Liver (tissue), 9 donors: ENCODE measurements around the gene TRIP12. TPM values are rescaled to one million over a fixed set of nuclear protein-coding genes. Genes with fewer than 3 reads are reported as not detected.

Source experiments
- DNase-seq: peaks from one replicate; pipeline ENCODE4 v3.0.0-alpha.2; 2017; ENCODE audit warnings: low spot score
- H3K27ac ChIP-seq, 2 donors: one replicate each; pipeline ENCODE4 v1.7.0; 2013; ENCODE audit warnings: inconsistent platforms in 2 of 2, low read length in 2 of 2, control low read depth in 1 of 2, low read depth in 1 of 2, mild to moderate bottlenecking in 1 of 2
- H3K27me3 ChIP-seq, 4 donors: one replicate each; pipeline versions ENCODE4 v1.6.1 to v1.7.0; 2013; ENCODE audit warnings: low read length in 3 of 4, inconsistent platforms in 1 of 4, mild to moderate bottlenecking in 1 of 4, moderate library complexity in 1 of 4; ENCODE audit not compliant: control insufficient read depth in 4 of 4, insufficient read depth in 4 of 4
- H3K36me3 ChIP-seq, 4 donors: one replicate each; pipeline versions ENCODE4 v1.6.1 to v1.7.0; 2013; ENCODE audit warnings: low read length in 3 of 4, mild to moderate bottlenecking in 3 of 4, low read depth in 1 of 4, moderate library complexity in 1 of 4; ENCODE audit not compliant: control insufficient read depth in 4 of 4, insufficient read depth in 3 of 4
- H3K4me1 ChIP-seq, 4 donors: one replicate each; pipeline versions ENCODE4 v1.6.1 to v1.7.0; 2013; ENCODE audit warnings: low read length in 3 of 4, mild to moderate bottlenecking in 3 of 4, moderate library complexity in 1 of 4; ENCODE audit not compliant: control insufficient read depth in 4 of 4, insufficient read depth in 4 of 4
- H3K4me3 ChIP-seq, 3 donors: one replicate each; pipeline versions ENCODE4 v1.6.1 to v1.7.0; 2013; ENCODE audit warnings: low read length in 3 of 3, control low read depth in 1 of 3, low read depth in 1 of 3, mild to moderate bottlenecking in 1 of 3
- H3K9ac ChIP-seq, 2 donors: one replicate each; pipeline ENCODE4 v1.7.0; 2013; ENCODE audit warnings: low read length in 2 of 2, mild to moderate bottlenecking in 2 of 2, moderate library complexity in 2 of 2, control low read depth in 1 of 2, low read depth in 1 of 2
- H3K9me3 ChIP-seq, 4 donors: one replicate each; pipeline versions ENCODE4 v1.6.1 to v1.7.0; 2013; ENCODE audit warnings: low read length in 3 of 4; ENCODE audit not compliant: control insufficient read depth in 4 of 4
- CTCF ChIP-seq: fragments of 150-350 bp; IDR thresholded peaks from 2 replicates; pipeline ENCODE4 v1.5.1; 2017; ENCODE audit warnings: improper control_type of control experiment, low read depth, low read length; ENCODE audit not compliant: missing input control
- EGR1 ChIP-seq, 2 donors: IDR thresholded peaks; 2 replicates each; pipeline ENCODE4 v1.6.1; 2016 to 2018; ENCODE audit warnings: antibody characterized with exemption in 2 of 2, low read depth in 2 of 2
- FOXA1 ChIP-seq: IDR thresholded peaks from 2 replicates; pipeline ENCODE4 v1.6.1; 2016; ENCODE audit warnings: antibody characterized with exemption
- FOXA2 ChIP-seq: IDR thresholded peaks from 2 replicates; pipeline ENCODE4 v1.6.1; 2016; ENCODE audit warnings: antibody characterized with exemption
- GABPA ChIP-seq, 2 donors: IDR thresholded peaks in 1 of 2; conservative IDR thresholded peaks in 1 of 2; 2 replicates each; pipeline ENCODE4 v1.6.1; 2016; ENCODE audit warnings: antibody characterized with exemption in 2 of 2, mild to moderate bottlenecking in 1 of 2, moderate library complexity in 1 of 2
- HNF4A ChIP-seq, 2 donors: conservative IDR thresholded peaks; 2 replicates each; pipeline ENCODE4 v1.6.1; 2016; ENCODE audit warnings: antibody characterized with exemption in 2 of 2, mild to moderate bottlenecking in 2 of 2
- HNF4G ChIP-seq: IDR thresholded peaks from 2 replicates; pipeline ENCODE4 v1.6.1; 2016; ENCODE audit warnings: antibody characterized with exemption
- JUND ChIP-seq, 2 donors: IDR thresholded peaks; 2 replicates each; pipeline ENCODE4 v1.6.1; 2016; ENCODE audit warnings: antibody characterized with exemption in 2 of 2
- MAX ChIP-seq: IDR thresholded peaks from 2 replicates; pipeline ENCODE4 v1.6.1; 2016; ENCODE audit warnings: antibody characterized with exemption
- NR2F2 ChIP-seq: IDR thresholded peaks from 2 replicates; pipeline ENCODE4 v1.6.1; 2016; ENCODE audit warnings: antibody characterized with exemption
- RAD21 ChIP-seq, 2 donors: IDR thresholded peaks; 2 replicates each; pipeline ENCODE4 v1.6.1; 2016; ENCODE audit warnings: antibody characterized with exemption in 2 of 2, mild to moderate bottlenecking in 2 of 2
- RXRA ChIP-seq, 2 donors: IDR thresholded peaks; 2 replicates each; pipeline ENCODE4 v1.6.1; 2017 to 2018; ENCODE audit warnings: antibody characterized with exemption in 2 of 2, mild to moderate bottlenecking in 1 of 2
- SP1 ChIP-seq: IDR thresholded peaks from 2 replicates; pipeline ENCODE4 v1.6.1; 2018; ENCODE audit warnings: antibody characterized with exemption, mild to moderate bottlenecking
- TAF1 ChIP-seq: conservative IDR thresholded peaks from 2 replicates; pipeline ENCODE4 v1.6.1; 2016; ENCODE audit warnings: antibody characterized with exemption, mild to moderate bottlenecking
- YY1 ChIP-seq: IDR thresholded peaks from 2 replicates; pipeline ENCODE4 v1.6.1; 2016; ENCODE audit warnings: antibody characterized with exemption, mild to moderate bottlenecking
- WGBS: extraction: QIAGEN DNeasy Blood & Tissue Kit; methylation state at CpG from one replicate; pipeline ENCODE4 v1.1.7; 2013; 5-methylcytosine and 5-hydroxymethylcytosine counted together
- polyA plus RNA-seq, 2 donors: library from polyadenylated mRNA; stranded (reverse) in 1 of 2; unstranded in 1 of 2; fragments of 200-250 nt in 1 of 2; fragments of >200 nt in 1 of 2; fragmentation: Nextera tagmentation in 1 of 2; extraction: Ambion mirVana in 1 of 2; gene quantifications; one replicate each; pipeline versions ENCODE4 v1.2.1 to v1.2.3, GENCODE V29; 2013 to 2015
- total RNA-seq, 2 donors: library from RNA; depleted of rRNA; stranded (reverse); fragments of >200 nt; gene quantifications; one replicate each; pipeline ENCODE4 v1.2.3, GENCODE V29; 2014
- TF ChIP-seq, protein P1 (sequence below): IDR thresholded peaks from 2 replicates; pipeline ENCODE4 v1.6.1; 2016; ENCODE audit warnings: antibody characterized with exemption
- TF ChIP-seq, protein P2 (sequence below): IDR thresholded peaks from 2 replicates; pipeline ENCODE4 v1.6.1; 2016; ENCODE audit warnings: antibody characterized with exemption
- TF ChIP-seq, protein P3 (sequence below): IDR thresholded peaks from 2 replicates; pipeline ENCODE4 v1.6.1; 2016; ENCODE audit warnings: antibody characterized with exemption, mild to moderate bottlenecking
- donor health status: healthy.
- donor health status: healthy.
- donor health status: healthy.
- donor health status: healthy.
- donor health status: healthy.

TRIP12 gene
- total and polyA plus RNA-seq, 4 donors = 13.9 to 128 (median 67.4) TPM

GRCh38 chr2:229930656-229931055 lies 8.8 kb upstream of the TRIP12 start:
- no peaks in the 10 kb centered on the region for H3K4me1 ChIP-seq
- no peak overlapping the region for H3K4me3 ChIP-seq
- no peak overlapping the region for H3K27ac ChIP-seq
- no peaks in the 10 kb centered on the region for H3K27me3 ChIP-seq
- no peaks in the 10 kb centered on the region for H3K9me3 ChIP-seq
- H3K36me3 ChIP-seq = no peaks in the 10 kb centered on the region
- DNase-seq = no peak
- WGBS = 91% methylated on average over 7 of the region's 7 CpGs
- no peak for TF ChIP-seq MAX
- TF ChIP-seq EGR1 (IDR thresholded peaks at IDR 0.05; ENCODE audit: low read depth in 2 of 2) = no peak
- TF ChIP-seq RXRA (IDR thresholded peaks at IDR 0.05) = no peak
- TF ChIP-seq NR2F2 = no peak
- TF ChIP-seq, protein P1, sequence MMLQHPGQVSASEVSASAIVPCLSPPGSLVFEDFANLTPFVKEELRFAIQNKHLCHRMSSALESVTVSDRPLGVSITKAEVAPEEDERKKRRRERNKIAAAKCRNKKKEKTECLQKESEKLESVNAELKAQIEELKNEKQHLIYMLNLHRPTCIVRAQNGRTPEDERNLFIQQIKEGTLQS = no peak
- no peak for TF ChIP-seq RAD21 (IDR thresholded peaks at IDR 0.05)
- TF ChIP-seq CTCF = no peak
- TF ChIP-seq GABPA (IDR thresholded peaks at IDR 0.05 in 1 of 2, conservative IDR thresholded peaks at IDR 0.05 in 1 of 2) = no peak
- no peak for TF ChIP-seq TAF1
- no peak for TF ChIP-seq FOXA1
- TF ChIP-seq, protein P2, sequence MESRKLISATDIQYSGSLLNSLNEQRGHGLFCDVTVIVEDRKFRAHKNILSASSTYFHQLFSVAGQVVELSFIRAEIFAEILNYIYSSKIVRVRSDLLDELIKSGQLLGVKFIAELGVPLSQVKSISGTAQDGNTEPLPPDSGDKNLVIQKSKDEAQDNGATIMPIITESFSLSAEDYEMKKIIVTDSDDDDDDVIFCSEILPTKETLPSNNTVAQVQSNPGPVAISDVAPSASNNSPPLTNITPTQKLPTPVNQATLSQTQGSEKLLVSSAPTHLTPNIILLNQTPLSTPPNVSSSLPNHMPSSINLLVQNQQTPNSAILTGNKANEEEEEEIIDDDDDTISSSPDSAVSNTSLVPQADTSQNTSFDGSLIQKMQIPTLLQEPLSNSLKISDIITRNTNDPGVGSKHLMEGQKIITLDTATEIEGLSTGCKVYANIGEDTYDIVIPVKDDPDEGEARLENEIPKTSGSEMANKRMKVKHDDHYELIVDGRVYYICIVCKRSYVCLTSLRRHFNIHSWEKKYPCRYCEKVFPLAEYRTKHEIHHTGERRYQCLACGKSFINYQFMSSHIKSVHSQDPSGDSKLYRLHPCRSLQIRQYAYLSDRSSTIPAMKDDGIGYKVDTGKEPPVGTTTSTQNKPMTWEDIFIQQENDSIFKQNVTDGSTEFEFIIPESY = no peak
- TF ChIP-seq JUND (IDR thresholded peaks at IDR 0.05) = no peak
- no peak for TF ChIP-seq HNF4A (conservative IDR thresholded peaks at IDR 0.05)
- TF ChIP-seq SP1 = no peak
- TF ChIP-seq, protein P3, sequence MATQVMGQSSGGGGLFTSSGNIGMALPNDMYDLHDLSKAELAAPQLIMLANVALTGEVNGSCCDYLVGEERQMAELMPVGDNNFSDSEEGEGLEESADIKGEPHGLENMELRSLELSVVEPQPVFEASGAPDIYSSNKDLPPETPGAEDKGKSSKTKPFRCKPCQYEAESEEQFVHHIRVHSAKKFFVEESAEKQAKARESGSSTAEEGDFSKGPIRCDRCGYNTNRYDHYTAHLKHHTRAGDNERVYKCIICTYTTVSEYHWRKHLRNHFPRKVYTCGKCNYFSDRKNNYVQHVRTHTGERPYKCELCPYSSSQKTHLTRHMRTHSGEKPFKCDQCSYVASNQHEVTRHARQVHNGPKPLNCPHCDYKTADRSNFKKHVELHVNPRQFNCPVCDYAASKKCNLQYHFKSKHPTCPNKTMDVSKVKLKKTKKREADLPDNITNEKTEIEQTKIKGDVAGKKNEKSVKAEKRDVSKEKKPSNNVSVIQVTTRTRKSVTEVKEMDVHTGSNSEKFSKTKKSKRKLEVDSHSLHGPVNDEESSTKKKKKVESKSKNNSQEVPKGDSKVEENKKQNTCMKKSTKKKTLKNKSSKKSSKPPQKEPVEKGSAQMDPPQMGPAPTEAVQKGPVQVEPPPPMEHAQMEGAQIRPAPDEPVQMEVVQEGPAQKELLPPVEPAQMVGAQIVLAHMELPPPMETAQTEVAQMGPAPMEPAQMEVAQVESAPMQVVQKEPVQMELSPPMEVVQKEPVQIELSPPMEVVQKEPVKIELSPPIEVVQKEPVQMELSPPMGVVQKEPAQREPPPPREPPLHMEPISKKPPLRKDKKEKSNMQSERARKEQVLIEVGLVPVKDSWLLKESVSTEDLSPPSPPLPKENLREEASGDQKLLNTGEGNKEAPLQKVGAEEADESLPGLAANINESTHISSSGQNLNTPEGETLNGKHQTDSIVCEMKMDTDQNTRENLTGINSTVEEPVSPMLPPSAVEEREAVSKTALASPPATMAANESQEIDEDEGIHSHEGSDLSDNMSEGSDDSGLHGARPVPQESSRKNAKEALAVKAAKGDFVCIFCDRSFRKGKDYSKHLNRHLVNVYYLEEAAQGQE = no peak
- TF ChIP-seq YY1 = no peak
- TF ChIP-seq FOXA2 = no peak
- TF ChIP-seq HNF4G = no peak
- H3K9ac ChIP-seq = no peak overlapping the region
